SK-N-SH treated with all-trans-retinoic acid at 6 μM for 48 hours (cell line): Measurements from ENCODE around the gene ANKHD1.

Source experiments
- ARNTL ChIP-seq: fragments of 450-650 bp; formaldehyde crosslinking; IDR thresholded peaks from 2 replicates; pipeline ENCODE4 v1.5.0; 2020; ENCODE audit warnings: low read depth, mild to moderate bottlenecking, moderate library complexity, borderline replicate concordance
- BACH2 ChIP-seq: fragments of 250-450 bp; sonication (Bioruptor Pico); IDR thresholded peaks from 2 replicates; pipeline ENCODE4 v1.9.0; 2021; ENCODE audit warnings: mild to moderate bottlenecking, borderline replicate concordance
- CSDC2 ChIP-seq: fragments of 250-450 bp; sonication (Bioruptor Pico); IDR thresholded peaks from 2 replicates; pipeline ENCODE4 v1.5.0; 2020; ENCODE audit warnings: mild to moderate bottlenecking, moderate library complexity
- ISL1 ChIP-seq: fragments of 250-450 bp; sonication (Bioruptor Pico); IDR thresholded peaks from 2 replicates; pipeline ENCODE4 v2.1.2; 2022; ENCODE audit warnings: mild to moderate bottlenecking, moderate library complexity
- OSR1 ChIP-seq: fragments of 250-450 bp; sonication (Bioruptor Pico); IDR thresholded peaks from 2 replicates; pipeline ENCODE4 v1.8.0; 2022; ENCODE audit warnings: moderate library complexity, mild to moderate bottlenecking, inconsistent platforms
- PATZ1 ChIP-seq: fragments of 250-450 bp; sonication (Bioruptor Pico); IDR thresholded peaks from 2 replicates; pipeline ENCODE4 v1.8.0; 2020; ENCODE audit warnings: mild to moderate bottlenecking, moderate library complexity, borderline replicate concordance
- PPARA ChIP-seq: fragments of 250-450 bp; sonication (Bioruptor Pico); IDR thresholded peaks from 2 replicates; pipeline ENCODE4 v1.5.0; 2020; ENCODE audit warnings: mild to moderate bottlenecking, borderline replicate concordance
- SNAI2 ChIP-seq: fragments of 250-450 bp; sonication (Bioruptor Pico); IDR thresholded peaks from 2 replicates; pipeline ENCODE4 v1.5.0; 2020; ENCODE audit warnings: mild to moderate bottlenecking, moderate library complexity
- TSHZ2 ChIP-seq: fragments of 250-450 bp; sonication (Bioruptor Pico); IDR thresholded peaks from 2 replicates; pipeline ENCODE4 v1.5.0; 2020; ENCODE audit warnings: mild to moderate bottlenecking, moderate library complexity
- ZFP3 ChIP-seq: fragments of 250-450 bp; sonication (Bioruptor Pico); IDR thresholded peaks from 2 replicates; pipeline ENCODE4 v1.5.0; 2020; ENCODE audit warnings: mild to moderate bottlenecking, moderate library complexity
- ZNF565 ChIP-seq: fragments of 450-650 bp; formaldehyde crosslinking; conservative IDR thresholded peaks from 2 replicates; pipeline ENCODE4 v1.5.0; 2020; ENCODE audit warnings: low read depth, mild to moderate bottlenecking, moderate library complexity
- ZNF8 ChIP-seq: fragments of 450-650 bp; formaldehyde crosslinking; IDR thresholded peaks from 2 replicates; pipeline ENCODE4 v1.5.0; 2020; ENCODE audit warnings: mild to moderate bottlenecking, moderate library complexity

- TF ChIP-seq PPARA (CRISPR knock-in tag): no peak
- no peak for TF ChIP-seq ARNTL (CRISPR knock-in tag)
- no peak for TF ChIP-seq PATZ1 (CRISPR knock-in tag)
- no peak for TF ChIP-seq OSR1 (CRISPR knock-in tag)
- TF ChIP-seq ZNF565 (CRISPR knock-in tag): no peak
- no peak for TF ChIP-seq CSDC2 (CRISPR knock-in tag)
- no peak for TF ChIP-seq ISL1
- no peak for TF ChIP-seq BACH2 (CRISPR knock-in tag)
- TF ChIP-seq ZNF8: no peak
- no peak for TF ChIP-seq TSHZ2 (CRISPR knock-in tag)
- no peak for TF ChIP-seq SNAI2 (CRISPR knock-in tag)
- no peak for TF ChIP-seq ZFP3
Observed at GRCh38 chr5:140355546-140355945, 46.1 kb upstream of the ANKHD1 start.
